ENCODE measurements around the gene ELL. TPM values are rescaled to one million over a fixed set of nuclear protein-coding genes. Genes with fewer than 3 reads are reported as not detected.

The ELL gene
- polyA plus RNA-seq, 1 of the 3 experiments (the other 2 are of a cell fraction), result 7.4 TPM

GRCh38 chr19:18486746-18487145 is 35.1 kb downstream of the ELL start:
- peaks cover 14 to 39% of the 10 kb centered on the region in 2 experiments; a peak in 2 of 4 replicates for H3K4me1 ChIP-seq (ENCODE audit: control insufficient read depth in 1 of 2, insufficient read depth in 2 of 2, low read depth in 1 of 2, low read length in 1 of 2)
- no peak overlapping the region for H3K4me3 ChIP-seq (ENCODE audit: low read depth in 2 of 2, low read length in 1 of 2)
- ChIA-PET POLR2A (no interaction called here), CTCF (interaction anchor here (0.8 to 4.7 kb wide), 9 partner anchors 11 to 361 kb away, joined by 3 to 29 read pairs (median 14); partner anchors contain the start of genes ELL and REX1BD)
- H3K79me2 ChIP-seq (ENCODE audit: insufficient read depth), result peaks cover 90% of the 10 kb centered on the region
- H2AFZ ChIP-seq (ENCODE audit: low read depth), result no peak overlapping the region
- peak overlapping the region; percentile 60; the same call in 1 of the 2 replicates for H3K4me2 ChIP-seq
- TF ChIP-seq IRF3 (IDR thresholded peaks at IDR 0.05; ENCODE audit: low read depth, low read length) (no peak), MEF2A (IDR thresholded peaks at IDR 0.05; ENCODE audit: borderline replicate concordance, low read depth) (no peak), NRF1 (IDR thresholded peaks at IDR 0.05; ENCODE audit: low read depth, low read length) (no peak), RFX5 (IDR thresholded peaks at IDR 0.05; ENCODE audit: low read length) (no peak), PBX3 (IDR thresholded peaks at IDR 0.05) (no peak), RAD21 (IDR thresholded peaks at IDR 0.05; ENCODE audit: low read length) (no peak), SMC3 (IDR thresholded peaks at IDR 0.05; ENCODE audit: low read depth, low read length) (no peak), REST (IDR thresholded peaks at IDR 0.05; ENCODE audit: low read depth, low read length) (no peak), POLR2AphosphoS5 (IDR thresholded peaks at IDR 0.05; ENCODE audit: low read depth, low read length) (no peak)
- H3K27me3 ChIP-seq (ENCODE audit: insufficient read depth), result no peaks in the 10 kb centered on the region
- no peak overlapping the region for H3K9ac ChIP-seq
- H3K9me2 ChIP-seq, result no peaks in the 10 kb centered on the region
- peaks cover 74% of the 10 kb centered on the region for H4K20me1 ChIP-seq (ENCODE audit: insufficient read depth)
- 92% methylated on average over 6 of the region's 8 CpGs for whole genome bisulfite sequencing (ENCODE audit: low lambda C conversion rate)
- H3F3A ChIP-seq (replicated peaks; ENCODE audit: insufficient read depth), result no peaks in the 10 kb centered on the region
- no peak overlapping the region for H3K27ac ChIP-seq (ENCODE audit: low read depth in 2 of 2, low read length in 1 of 2)
- DNase-seq, result no peak
- no peaks in the 10 kb centered on the region for H3K36me3 ChIP-seq (replicated peaks in 1 of 2; ENCODE audit: control insufficient read depth in 1 of 2, insufficient read depth in 2 of 2, low read length in 1 of 2)
- H3K9me3 ChIP-seq, result no peaks in the 10 kb centered on the region

- Histone ChIP-seq H3K4me1 (ENCODE audit: control insufficient read depth in 1 of 2, insufficient read depth in 2 of 2, low read depth in 1 of 2, low read length in 1 of 2) (peaks cover 20 to 44% of the 10 kb centered on the region in 2 experiments; a peak in 2 of 4 replicates), H3K27ac (ENCODE audit: low read depth in 2 of 2, low read length in 1 of 2) (no peak overlapping the region), H3K27me3 (ENCODE audit: insufficient read depth) (no peaks in the 10 kb centered on the region), H4K20me1 (ENCODE audit: insufficient read depth) (peaks cover 59% of the 10 kb centered on the region), H2AFZ (ENCODE audit: low read depth) (no peak overlapping the region), H3K4me2 (no peak overlapping the region), H3F3A (replicated peaks; ENCODE audit: insufficient read depth) (no peaks in the 10 kb centered on the region), H3K36me3 (replicated peaks in 1 of 2; ENCODE audit: control insufficient read depth in 1 of 2, insufficient read depth in 2 of 2, low read length in 1 of 2) (no peaks in the 10 kb centered on the region), H3K79me2 (ENCODE audit: insufficient read depth) (peaks cover 93% of the 10 kb centered on the region), H3K9me3 (no peaks in the 10 kb centered on the region), H3K9ac (no peak overlapping the region), H3K9me2 (no peaks in the 10 kb centered on the region), H3K4me3 (ENCODE audit: low read depth in 2 of 2, low read length in 1 of 2) (no peak overlapping the region)
- WGBS (ENCODE audit: low lambda C conversion rate), result 100% methylated on average over 1 of the region's 5 CpGs
- TF ChIP-seq EP300 (IDR thresholded peaks at IDR 0.05; ENCODE audit: borderline replicate concordance in 1 of 2, low read depth in 1 of 2, low read length in 1 of 2) (no peak), FOSL2 (IDR thresholded peaks at IDR 0.05; ENCODE audit: borderline replicate concordance, low read depth) (no peak), POLR2AphosphoS5 (IDR thresholded peaks at IDR 0.05; ENCODE audit: low read depth, low read length) (no peak), TAF1 (IDR thresholded peaks at IDR 0.05; ENCODE audit: borderline replicate concordance, low read depth, low read length) (no peak)
- ChIA-PET CTCF (interaction anchor here (1.0 to 3.1 kb wide), 7 partner anchors 11 to 105 kb away, joined by 3 to 14 read pairs (median 4); no protein-coding TSS in a partner anchor), POLR2A (no interaction called here)
- DNase-seq, result no peak
Observed at GRCh38 chr19:18484992-18485391, 36.9 kb downstream of the ELL start.
